ENCODE measurements around the gene PHLDA3.

The PHLDA3 gene

GRCh38 chr1:201427963-201428362 is 41.0 kb downstream of the PHLDA3 start:
- no peak for TF ChIP-seq CTCF (IDR thresholded peaks at IDR 0.05; ENCODE audit: low read depth, low read length)
- H3K4me3 ChIP-seq (ENCODE audit: low read depth, low read length), result no peak overlapping the region
- in situ Hi-C loops (cut with HindIII; ENCODE audit: low sequenced_read_pairs), result no loop called here
- DNase-seq (ENCODE audit: low read depth, low spot score), result no peak

- no peak for TF ChIP-seq CTCF (IDR thresholded peaks at IDR 0.05; ENCODE audit: low read depth, low read length)
- in situ Hi-C loops (cut with HindIII; ENCODE audit: low sequenced_read_pairs), result no loop called here
Observed at GRCh38 chr1:201426479-201427310, 42.3 kb downstream of the PHLDA3 start.

GRCh38 chr1:201424146-201424545 is 44.8 kb downstream of the PHLDA3 start:
- in situ Hi-C loops (cut with HindIII; ENCODE audit: low sequenced_read_pairs), result no loop called here
- no peak for TF ChIP-seq CTCF (IDR thresholded peaks at IDR 0.05; ENCODE audit: low read depth, low read length)
- no peak overlapping the region for H3K4me3 ChIP-seq (ENCODE audit: low read depth, low read length)
- DNase-seq (ENCODE audit: low read depth, low spot score), result no peak

More at GRCh38 chr1:201426479-201427310, 42.3 kb downstream of the PHLDA3 start:
- DNase-seq (ENCODE audit: low read depth, low spot score), result no peak
- no peak overlapping the region for H3K4me3 ChIP-seq (ENCODE audit: low read depth, low read length)

GRCh38 chr1:201423655-201424054 is 45.3 kb downstream of the PHLDA3 start:
- H3K4me3 ChIP-seq (ENCODE audit: low read depth, low read length), result no peak overlapping the region
- TF ChIP-seq CTCF (IDR thresholded peaks at IDR 0.05; ENCODE audit: low read depth, low read length), result no peak
- no peak for DNase-seq (ENCODE audit: low read depth, low spot score)
- in situ Hi-C loops (cut with HindIII; ENCODE audit: low sequenced_read_pairs), result no loop called here

GRCh38 chr1:201422436-201423030 is 46.5 kb downstream of the PHLDA3 start:
- no peak for TF ChIP-seq CTCF (IDR thresholded peaks at IDR 0.05; ENCODE audit: low read depth, low read length)
- in situ Hi-C loops (cut with HindIII; ENCODE audit: low sequenced_read_pairs), result no loop called here
- no peak for DNase-seq (ENCODE audit: low read depth, low spot score)
- no peak overlapping the region for H3K4me3 ChIP-seq (ENCODE audit: low read depth, low read length)

GRCh38 chr1:201422026-201422425 is 47.0 kb downstream of the PHLDA3 start:
- no peak for TF ChIP-seq CTCF (IDR thresholded peaks at IDR 0.05; ENCODE audit: low read depth, low read length)
- DNase-seq (ENCODE audit: low read depth, low spot score), result no peak
- in situ Hi-C loops (cut with HindIII; ENCODE audit: low sequenced_read_pairs), result no loop called here
- no peak overlapping the region for H3K4me3 ChIP-seq (ENCODE audit: low read depth, low read length)

Measured in astrocyte of the spinal cord (primary cell).